Right lobe of liver (tissue), 4 donors: Measurements from ENCODE around the gene CHMP5.

ENCODE experiments used
- CTCF ChIP-seq, 4 donors: fragments of 200-600 bp in 3 of 4; fragments of 450-650 bp in 1 of 4; IDR thresholded peaks; one replicate each; pipeline versions ENCODE4 v1.5.1 to v1.8.0; 2016 to 2022; ENCODE audit warnings: antibody characterized with exemption in 4 of 4, mild to moderate bottlenecking in 2 of 4
- POLR2A ChIP-seq: fragments of 450-650 bp; IDR thresholded peaks from one replicate; pipeline ENCODE4 v1.6.1; 2017; ENCODE audit warnings: antibody characterized with exemption, mild to moderate bottlenecking
- donor health status: DM: no; HTN: no; CAD: no.
- donor health status: DM: no; HTN: no; CAD: no.
- donor health status: DM: no; HTN: yes; CAD: no.

GRCh38 chr9:33304362-33304761, 39.5 kb downstream of the CHMP5 start:
- no peak for TF ChIP-seq CTCF (IDR thresholded peaks at IDR 0.05)
- TF ChIP-seq POLR2A: no peak
